GM18526 (cell line): ENCODE data around the gene ACVR1C.

Source experiments
- POLR2A ChIP-seq: IDR thresholded peaks from 3 replicates; pipeline ENCODE4 v1.6.1; 2011; ENCODE audit not compliant: insufficient read length; ENCODE audit errors: extremely low read depth

ACVR1C gene

GRCh38 chr2:157487271-157487610, 141.4 kb downstream of the ACVR1C start:
- TF ChIP-seq POLR2A: no peak

- no peak for TF ChIP-seq POLR2A
Measured at GRCh38 chr2:157486596-157487270, 141.9 kb downstream of the ACVR1C start.

DNA sequence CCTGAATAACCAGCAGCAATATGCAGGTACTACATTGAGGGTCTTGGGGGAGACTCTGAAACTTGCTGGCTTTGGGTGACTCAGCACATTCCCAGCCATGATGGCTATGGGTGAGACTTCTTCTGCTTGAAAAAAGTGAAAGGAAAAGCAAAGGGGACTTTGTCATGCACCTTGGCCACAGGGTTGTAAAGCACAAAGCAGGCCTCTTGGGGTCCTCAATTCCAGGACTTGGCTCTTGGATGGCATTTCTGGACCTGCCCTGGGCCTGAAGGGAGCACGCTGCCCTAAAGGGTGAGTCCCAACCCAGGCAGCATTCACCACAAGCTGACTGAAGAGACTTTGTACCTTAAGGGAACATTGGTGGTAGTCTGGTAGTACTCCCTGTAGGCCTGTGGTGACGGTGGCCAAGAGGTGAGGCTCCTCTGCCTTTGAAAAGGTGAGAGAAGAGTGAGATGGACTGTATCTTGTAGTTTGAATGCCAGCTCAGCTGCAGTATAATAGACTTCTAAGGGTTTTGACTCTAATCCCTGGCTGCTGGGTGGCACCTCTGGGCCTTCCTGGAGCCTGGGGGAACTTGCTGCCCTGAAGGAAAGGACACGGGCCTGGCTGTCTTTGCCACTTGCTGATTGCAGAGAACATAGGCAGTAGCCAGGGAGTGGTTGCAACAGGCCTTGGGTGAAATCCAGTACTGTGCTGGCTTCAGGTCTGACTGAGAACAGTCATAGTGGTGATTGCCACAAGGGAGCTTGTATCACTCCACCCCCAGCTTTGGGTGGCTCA, 148.3 kb downstream of the ACVR1C start:
- no peak for TF ChIP-seq POLR2A

GRCh38 chr2:157479081-157480027, 149.3 kb downstream of the ACVR1C start:
- TF ChIP-seq POLR2A: no peak

- TF ChIP-seq POLR2A: no peak
Measured at GRCh38 chr2:157477919-157478318, 150.7 kb downstream of the ACVR1C start.

DNA sequence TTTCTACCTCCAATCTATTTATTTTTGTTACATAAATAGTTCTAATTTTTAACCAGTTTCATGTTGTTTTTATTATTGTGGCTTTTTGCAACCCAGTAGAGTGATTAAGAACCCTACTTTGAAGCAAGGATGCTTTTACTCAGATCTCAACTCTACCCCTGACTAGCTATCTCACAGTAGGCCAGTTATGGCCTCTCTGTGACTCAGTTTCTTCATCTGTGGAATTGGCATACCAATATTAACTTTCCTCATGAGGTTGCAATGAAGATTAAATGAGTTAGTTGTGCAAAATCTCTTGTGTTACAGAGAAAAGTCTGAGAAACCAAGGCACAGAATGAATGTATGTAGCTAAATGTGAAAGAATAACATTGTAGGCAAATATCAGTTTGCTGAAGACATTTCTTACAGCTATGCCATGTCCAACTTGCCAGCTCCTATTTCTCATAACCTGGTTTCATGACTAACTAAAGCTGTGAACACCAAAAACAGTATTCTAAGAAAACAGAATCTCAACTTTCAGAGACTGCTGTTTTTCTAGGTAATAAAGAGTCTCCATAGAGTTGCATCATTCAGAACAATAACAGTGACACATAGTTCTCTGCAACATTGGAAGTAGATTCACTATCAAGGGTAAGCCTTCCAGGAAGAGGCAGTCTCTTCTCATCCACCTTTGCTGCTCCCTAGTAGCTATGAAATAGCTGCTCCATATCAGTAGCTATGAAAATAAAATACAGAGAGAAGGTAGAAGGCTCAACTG, 151.5 kb downstream of the ACVR1C start:
- TF ChIP-seq POLR2A: no peak
